GM12878 (cell line): ENCODE results near the gene ZNF324. TPM values are rescaled to one million over a fixed set of nuclear protein-coding genes. Genes with fewer than 3 reads are reported as not detected.
A peak's percentile ranks its signal among the peaks of the same experiment; 100 is the strongest.

Source experiments
- ATF7 ChIP-seq: fragments of 450-650 bp; IDR thresholded peaks from 2 replicates; pipeline ENCODE4 v1.6.1; 2016; ENCODE audit warnings: low read depth, mild to moderate bottlenecking
- BACH1 ChIP-seq: fragments of 450-650 bp; IDR thresholded peaks from 2 replicates; pipeline ENCODE4 v1.6.1; 2017; ENCODE audit warnings: mild to moderate bottlenecking, borderline replicate concordance
- BMI1 ChIP-seq: fragments of 450-650 bp; IDR thresholded peaks from 2 replicates; pipeline ENCODE4 v1.6.1; 2016; ENCODE audit warnings: mild to moderate bottlenecking, moderate library complexity, borderline replicate concordance
- CREB1 ChIP-seq: IDR thresholded peaks from 2 replicates; pipeline ENCODE4 v1.6.1; 2012; ENCODE audit warnings: low read depth, mild to moderate bottlenecking, inconsistent platforms
- CREM ChIP-seq: IDR thresholded peaks from 2 replicates; pipeline ENCODE4 v1.6.1; 2014; ENCODE audit warnings: antibody characterized with exemption, low read depth
- EGR1 ChIP-seq, 2 experiments: IDR thresholded peaks; 1 replicate in 1 of 2; 2 replicates in 1 of 2; pipeline ENCODE4 v1.6.1; 2011 to 2012; ENCODE audit warnings: low read depth in 2 of 2, low read length in 2 of 2, borderline replicate concordance in 1 of 2, mild to moderate bottlenecking in 1 of 2, moderate library complexity in 1 of 2
- GABPA ChIP-seq: IDR thresholded peaks from 2 replicates; pipeline ENCODE4 v1.6.1; 2014; ENCODE audit warnings: antibody characterized with exemption, low read depth, mild to moderate bottlenecking, inconsistent platforms
- HCFC1 ChIP-seq: fragments of 150-350 bp; IDR thresholded peaks from 2 replicates; pipeline ENCODE4 v1.6.1; 2014; ENCODE audit warnings: low read length
- MXI1 ChIP-seq: fragments of 150-350 bp; IDR thresholded peaks from 2 replicates; pipeline ENCODE4 v1.6.1; 2011; ENCODE audit warnings: low read depth, mild to moderate bottlenecking, inconsistent platforms, low read length, improper control_type of control experiment
- NFYB ChIP-seq: IDR thresholded peaks from 2 replicates; pipeline ENCODE4 v1.6.1; 2011; ENCODE audit warnings: low read depth, mild to moderate bottlenecking, low read length, improper control_type of control experiment, moderate library complexity; ENCODE audit not compliant: insufficient read depth
- NR2C1 ChIP-seq: fragments of 450-650 bp; IDR thresholded peaks from 2 replicates; pipeline ENCODE4 v1.6.1; 2017; ENCODE audit warnings: antibody characterized with exemption, mild to moderate bottlenecking, moderate library complexity
- POLR2AphosphoS5 ChIP-seq: IDR thresholded peaks from 2 replicates; pipeline ENCODE4 v1.6.1; 2011; ENCODE audit warnings: mild to moderate bottlenecking, low read length, inconsistent platforms
- RAD51 ChIP-seq: fragments of 450-650 bp; IDR thresholded peaks from 2 replicates; pipeline ENCODE4 v1.6.1; 2016; ENCODE audit warnings: moderate library complexity, mild to moderate bottlenecking, inconsistent platforms
- RFX5 ChIP-seq: IDR thresholded peaks from 2 replicates; pipeline ENCODE4 v1.6.1; 2011; ENCODE audit warnings: low read depth, low read length, improper control_type of control experiment
- SP1 ChIP-seq: IDR thresholded peaks from one replicate; pipeline ENCODE4 v1.6.1; 2011; ENCODE audit warnings: low read depth, low read length
- SPI1 ChIP-seq: IDR thresholded peaks from 2 replicates; pipeline ENCODE4 v1.6.1; 2011; ENCODE audit warnings: low read depth, mild to moderate bottlenecking, low read length, moderate library complexity, borderline replicate concordance; ENCODE audit not compliant: insufficient read depth
- SREBF2 ChIP-seq: IDR thresholded peaks from 2 replicates; pipeline ENCODE4 v1.6.1; 2012; ENCODE audit warnings: mild to moderate bottlenecking, low read length
- TCF12 ChIP-seq: IDR thresholded peaks from 2 replicates; pipeline ENCODE4 v1.6.1; 2011; ENCODE audit warnings: low read depth, mild to moderate bottlenecking, low read length
- ZBTB40 ChIP-seq: fragments of 450-650 bp; IDR thresholded peaks from 2 replicates; pipeline ENCODE4 v1.6.1; 2016; ENCODE audit warnings: mild to moderate bottlenecking, moderate library complexity, borderline replicate concordance
- polyA plus RNA-seq, 11 experiments: library from polyadenylated mRNA; depleted of rRNA in 4 of 11; unstranded in 6 of 11; stranded (reverse) in 5 of 11; fragments of >200 nt; fragmentation: Nextera tagmentation in 4 of 11; fragmentation: Illumina TruSeq in 1 of 11; extraction: Ambion mirVana in 4 of 11; extraction: Trizol in 1 of 11; gene quantifications; 1 replicate in 1 of 11; 2 replicates in 10 of 11; pipeline versions ENCODE4 v1.2.1 to v1.2.3, GENCODE V29; 2011 to 2016; ENCODE audit warnings: inconsistent platforms in 2 of 11, missing spikeins in 2 of 11, low read depth in 1 of 11
- total RNA-seq, 4 experiments: library from RNA; depleted of rRNA in 3 of 4; stranded (reverse); fragments of >200 nt in 3 of 4; fragmentation: Illumina TruSeq in 1 of 4; extraction: Trizol in 1 of 4; gene quantifications; 2 replicates each; pipeline versions ENCODE4 v1.2.1 to v1.2.3, GENCODE V29; 2013 to 2021
- TF ChIP-seq, protein P1 (sequence below): IDR thresholded peaks from 2 replicates; pipeline ENCODE4 v1.6.1; 2012; ENCODE audit warnings: low read depth, low read length, improper control_type of control experiment
- TF ChIP-seq, protein P2 (sequence below): fragments of 450-650 bp; IDR thresholded peaks from 2 replicates; pipeline ENCODE4 v1.6.1; 2017; ENCODE audit warnings: low read depth, mild to moderate bottlenecking, moderate library complexity
- TF ChIP-seq, protein P3 (sequence below): IDR thresholded peaks from 2 replicates; pipeline ENCODE4 v1.6.1; 2011; ENCODE audit warnings: borderline replicate concordance, low read depth, mild to moderate bottlenecking, moderate library complexity, low read length; ENCODE audit not compliant: insufficient read depth, poor library complexity, severe bottlenecking

The ZNF324 gene
- total and polyA plus RNA-seq, 10 of the 15 experiments (the other 5 are each of a cell fraction or from before 2014, with no cell fraction given), result 0.71 to 13.9 (median 7.0) TPM

DNA sequence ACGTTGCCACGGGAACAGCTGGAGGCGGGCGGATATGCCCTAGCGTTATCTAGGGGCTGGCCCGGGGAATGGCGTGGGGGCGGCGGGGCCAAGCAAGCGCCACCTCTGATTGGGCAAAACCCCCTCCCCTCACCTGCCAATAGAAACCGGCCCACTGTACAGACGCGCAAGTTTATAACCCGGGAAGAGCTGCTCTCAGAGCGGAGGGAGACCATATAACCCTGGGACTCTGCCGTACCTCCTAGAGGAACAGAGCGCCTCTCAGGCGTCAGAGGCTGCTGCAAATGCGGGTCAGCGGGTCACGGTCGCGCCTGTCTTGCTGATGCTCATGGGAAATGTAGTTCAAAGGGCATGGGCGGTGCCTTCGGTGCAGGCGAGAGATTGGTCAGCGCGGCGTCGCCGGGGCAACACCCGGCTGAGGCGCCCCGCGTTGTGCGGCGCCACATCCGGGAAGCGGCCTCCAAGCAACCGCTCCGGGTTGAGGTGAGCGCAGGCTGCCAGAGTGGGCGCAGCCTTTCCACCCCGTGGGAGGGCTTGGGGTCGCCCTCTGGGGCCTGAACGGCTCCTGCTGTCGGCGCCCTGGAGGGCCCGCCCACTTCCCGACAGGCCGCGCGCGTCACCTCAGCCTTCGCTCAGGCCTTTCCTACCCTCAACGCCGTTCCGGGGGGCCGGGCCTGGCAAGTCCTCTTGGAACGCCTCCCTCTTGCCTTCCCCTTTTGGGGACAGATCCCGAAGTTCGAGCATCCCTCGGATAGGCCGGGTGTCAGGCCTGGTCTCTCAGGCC is 9.0 kb downstream of the ZNF324 start, which contains the start of gene ZNF446 (continued):
- TF ChIP-seq SREBF2 (no peak), RFX5 (peak; percentile 30; the same call in 1 of the 2 replicates), BACH1 (peak; percentile 83), MXI1 (peak; percentile 98), HCFC1 (peak; percentile 92), SPI1 (peak; percentile 29; the same call in 1 of the 2 replicates), RAD51 (0 out of 2 replicates have a peak, but pooled peaks have one; percentile 38), POLR2AphosphoS5 (peak; percentile 67), GABPA (peak; percentile 80), SP1 (peak; percentile 81), CREM (peak; percentile 90), EGR1 (IDR thresholded peaks at IDR 0.05; ENCODE audit: borderline replicate concordance in 1 of 2, low read depth in 2 of 2, low read length in 2 of 2) (peak in 1 of 2 experiments; percentile 88; a peak in 2 of 3 replicates), TCF12 (no peak), ATF7 (peak; percentile 34; the same call in 1 of the 2 replicates), NR2C1 (peak; percentile 96), CREB1 (peak; percentile 89), NFYB (peak; percentile 71; the same call in 1 of the 2 replicates), ZBTB40 (peak; percentile 87), BMI1 (peak; percentile 96)
- TF ChIP-seq, protein P1, sequence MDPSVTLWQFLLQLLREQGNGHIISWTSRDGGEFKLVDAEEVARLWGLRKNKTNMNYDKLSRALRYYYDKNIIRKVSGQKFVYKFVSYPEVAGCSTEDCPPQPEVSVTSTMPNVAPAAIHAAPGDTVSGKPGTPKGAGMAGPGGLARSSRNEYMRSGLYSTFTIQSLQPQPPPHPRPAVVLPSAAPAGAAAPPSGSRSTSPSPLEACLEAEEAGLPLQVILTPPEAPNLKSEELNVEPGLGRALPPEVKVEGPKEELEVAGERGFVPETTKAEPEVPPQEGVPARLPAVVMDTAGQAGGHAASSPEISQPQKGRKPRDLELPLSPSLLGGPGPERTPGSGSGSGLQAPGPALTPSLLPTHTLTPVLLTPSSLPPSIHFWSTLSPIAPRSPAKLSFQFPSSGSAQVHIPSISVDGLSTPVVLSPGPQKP, result peak; percentile 45
- TF ChIP-seq, protein P2, sequence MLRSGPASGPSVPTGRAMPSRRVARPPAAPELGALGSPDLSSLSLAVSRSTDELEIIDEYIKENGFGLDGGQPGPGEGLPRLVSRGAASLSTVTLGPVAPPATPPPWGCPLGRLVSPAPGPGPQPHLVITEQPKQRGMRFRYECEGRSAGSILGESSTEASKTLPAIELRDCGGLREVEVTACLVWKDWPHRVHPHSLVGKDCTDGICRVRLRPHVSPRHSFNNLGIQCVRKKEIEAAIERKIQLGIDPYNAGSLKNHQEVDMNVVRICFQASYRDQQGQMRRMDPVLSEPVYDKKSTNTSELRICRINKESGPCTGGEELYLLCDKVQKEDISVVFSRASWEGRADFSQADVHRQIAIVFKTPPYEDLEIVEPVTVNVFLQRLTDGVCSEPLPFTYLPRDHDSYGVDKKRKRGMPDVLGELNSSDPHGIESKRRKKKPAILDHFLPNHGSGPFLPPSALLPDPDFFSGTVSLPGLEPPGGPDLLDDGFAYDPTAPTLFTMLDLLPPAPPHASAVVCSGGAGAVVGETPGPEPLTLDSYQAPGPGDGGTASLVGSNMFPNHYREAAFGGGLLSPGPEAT, result peak; percentile 37
- TF ChIP-seq, protein P3, sequence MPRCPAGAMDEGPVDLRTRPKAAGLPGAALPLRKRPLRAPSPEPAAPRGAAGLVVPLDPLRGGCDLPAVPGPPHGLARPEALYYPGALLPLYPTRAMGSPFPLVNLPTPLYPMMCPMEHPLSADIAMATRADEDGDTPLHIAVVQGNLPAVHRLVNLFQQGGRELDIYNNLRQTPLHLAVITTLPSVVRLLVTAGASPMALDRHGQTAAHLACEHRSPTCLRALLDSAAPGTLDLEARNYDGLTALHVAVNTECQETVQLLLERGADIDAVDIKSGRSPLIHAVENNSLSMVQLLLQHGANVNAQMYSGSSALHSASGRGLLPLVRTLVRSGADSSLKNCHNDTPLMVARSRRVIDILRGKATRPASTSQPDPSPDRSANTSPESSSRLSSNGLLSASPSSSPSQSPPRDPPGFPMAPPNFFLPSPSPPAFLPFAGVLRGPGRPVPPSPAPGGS, result peak; percentile 76
